Measurements from ENCODE around the gene FOXQ1. TPM values are rescaled to one million over a fixed set of nuclear protein-coding genes. Genes with fewer than 3 reads are reported as not detected.

The FOXQ1 gene
- total and polyA plus RNA-seq, 10 of the 15 experiments (the other 5 are each of a cell fraction or from before 2014, with no cell fraction given), result 0.08 TPM; not detected in 9

- DNase-seq (ENCODE audit: low read depth, low spot score) (no peak), ATAC-seq (no peak), FAIRE-seq (no peak)
- Histone ChIP-seq H3K27me3 (replicated peaks in 1 of 2; ENCODE audit: control insufficient read depth in 2 of 2, insufficient read depth in 2 of 2, low read length in 1 of 2) (peaks cover 2 to 5% of the 10 kb centered on the region in 2 experiments; a peak in 3 of 4 replicates), H3K4me3 (no peak overlapping the region), H3K79me2 (ENCODE audit: control insufficient read depth, insufficient read depth, low read length) (no peaks in the 10 kb centered on the region), H3K9ac (ENCODE audit: control insufficient read depth, insufficient read depth, low read length) (no peak overlapping the region), H3K27ac (ENCODE audit: control insufficient read depth, insufficient read depth) (no peak overlapping the region), H4K20me1 (ENCODE audit: control insufficient read depth, insufficient read depth) (no peaks in the 10 kb centered on the region), H2AFZ (ENCODE audit: control insufficient read depth, low read depth, low read length) (no peak overlapping the region), H3K9me3 (replicated peaks; ENCODE audit: control insufficient read depth, insufficient read depth, low read length) (no peaks in the 10 kb centered on the region), H3K4me1 (ENCODE audit: control insufficient read depth, insufficient read depth, low read length) (no peaks in the 10 kb centered on the region), H3K4me2 (ENCODE audit: control insufficient read depth, insufficient read depth) (no peak overlapping the region), H3K36me3 (ENCODE audit: control insufficient read depth in 2 of 2, insufficient read depth in 2 of 2, low read length in 1 of 2) (no peaks in the 10 kb centered on the region)
- in situ Hi-C loops (cut with MboI) (no loop called here), intact Hi-C loops (cut with micrococcal nuclease; ENCODE audit: unreplicated experiment) (no loop called here)
- POLR2A ChIA-PET, result no interaction called here
- no peak for TF ChIP-seq NKRF (conservative IDR thresholded peaks at IDR 0.05)
- no peak for TF ChIP-seq SIN3A (IDR thresholded peaks at IDR 0.05; ENCODE audit: low read depth, low read length)
- no peak for TF ChIP-seq SRF (IDR thresholded peaks at IDR 0.05; ENCODE audit: low read depth in 2 of 2, low read length in 2 of 2)
- no peak for TF ChIP-seq MEF2A (IDR thresholded peaks at IDR 0.05; ENCODE audit: insufficient read depth, low read depth, low read length)
- CTCF ChIA-PET, result no interaction called here
- WGBS (ENCODE audit: insufficient coverage, insufficient replicate concordance, low lambda C conversion rate, missing lambda C conversion rate), result 19% methylated on average over 8 of the region's 8 CpGs
- RAD21 ChIA-PET (ENCODE audit: unreplicated experiment), result no interaction called here
- no TSS peak for BruUV-seq (replicated peaks)
- SMC1A ChIA-PET (ENCODE audit: uncharacterized antibody, unreplicated experiment), result interaction anchor here (0.6 kb wide), 1 partner anchor 1015 kb away, joined by 3 read pairs; no protein-coding TSS in a partner anchor
Observed at GRCh38 chr6:1327630-1328029, 15.7 kb downstream of the FOXQ1 start.

GRCh38 chr6:1328129-1328800 lies 16.4 kb downstream of the FOXQ1 start:
- H3K4me2 ChIP-seq (ENCODE audit: control insufficient read depth, insufficient read depth), result no peak overlapping the region
- TF ChIP-seq POLR2AphosphoS5 (IDR thresholded peaks at IDR 0.05; ENCODE audit: low read length) (no peak), E2F4 (IDR thresholded peaks at IDR 0.05; ENCODE audit: low read depth, low read length) (no peak), ZNF622 (IDR thresholded peaks at IDR 0.05) (no peak), HCFC1 (IDR thresholded peaks at IDR 0.05; ENCODE audit: low read length) (no peak), CHD2 (IDR thresholded peaks at IDR 0.05; ENCODE audit: borderline replicate concordance, low read depth, low read length) (no peak), ZSCAN29 (IDR thresholded peaks at IDR 0.05) (no peak), NFIC (IDR thresholded peaks at IDR 0.05; ENCODE audit: low read depth, low read length) (no peak), JUNB (IDR thresholded peaks at IDR 0.05) (no peak)
- 0% methylated on average over 2 of the region's 2 CpGs for WGBS (ENCODE audit: insufficient coverage, insufficient replicate concordance, low lambda C conversion rate, missing lambda C conversion rate)
- no peaks in the 10 kb centered on the region for H4K20me1 ChIP-seq (ENCODE audit: control insufficient read depth, insufficient read depth)
- ChIA-PET SMC1A (ENCODE audit: uncharacterized antibody, unreplicated experiment) (interaction anchor here (0.6 kb wide), 1 partner anchor 1015 kb away, joined by 3 read pairs; no protein-coding TSS in a partner anchor), POLR2A (no interaction called here), CTCF (no interaction called here), RAD21 (ENCODE audit: unreplicated experiment) (no interaction called here)
- BruUV-seq (replicated peaks), result no TSS peak
- no peak overlapping the region for H2AFZ ChIP-seq (ENCODE audit: control insufficient read depth, low read depth, low read length)
- no peaks in the 10 kb centered on the region for H3K79me2 ChIP-seq (ENCODE audit: control insufficient read depth, insufficient read depth, low read length)
- no peaks in the 10 kb centered on the region for H3K9me3 ChIP-seq (replicated peaks; ENCODE audit: control insufficient read depth, insufficient read depth, low read length)
- peaks cover 2 to 5% of the 10 kb centered on the region in 2 experiments; a peak in 3 of 4 replicates for H3K27me3 ChIP-seq (replicated peaks in 1 of 2; ENCODE audit: control insufficient read depth in 2 of 2, insufficient read depth in 2 of 2, low read length in 1 of 2)
- no peaks in the 10 kb centered on the region for H3K4me1 ChIP-seq (ENCODE audit: control insufficient read depth, insufficient read depth, low read length)
- in situ Hi-C loops (cut with MboI) (no loop called here), intact Hi-C loops (cut with micrococcal nuclease; ENCODE audit: unreplicated experiment) (no loop called here)
- no peak for DNase-seq (ENCODE audit: low read depth, low spot score)
- no peaks in the 10 kb centered on the region for H3K36me3 ChIP-seq (ENCODE audit: control insufficient read depth in 2 of 2, insufficient read depth in 2 of 2, low read length in 1 of 2)
- no peak overlapping the region for H3K4me3 ChIP-seq
- no peak for ATAC-seq
- H3K9ac ChIP-seq (ENCODE audit: control insufficient read depth, insufficient read depth, low read length), result no peak overlapping the region
- no peak for FAIRE-seq
- no peak overlapping the region for H3K27ac ChIP-seq (ENCODE audit: control insufficient read depth, insufficient read depth)
